HAP-1 (cell line): Measurements from ENCODE around the gene TCOF1.

ENCODE experiments used
- DNase-seq, 2 experiments: peaks; one replicate each; pipeline ENCODE4 v3.0.0-alpha.2; 2016 to 2020; ENCODE audit warnings: low spot score in 2 of 2
- H3K27me3 ChIP-seq: fragments of 250-450 bp; sonication (Bioruptor Pico); 2 replicates; pipeline ENCODE4 v1.5.1; 2020; ENCODE audit warnings: low read depth, mild to moderate bottlenecking, moderate library complexity
- H3K36me3 ChIP-seq: fragments of 250-450 bp; sonication (Bioruptor Pico); replicated peaks from 2 replicates; pipeline ENCODE4 v1.5.1; 2020; ENCODE audit warnings: mild to moderate bottlenecking
- H3K4me1 ChIP-seq: fragments of 250-450 bp; sonication (Bioruptor Pico); 2 replicates; pipeline ENCODE4 v1.5.1; 2020; ENCODE audit warnings: mild to moderate bottlenecking
- H3K4me3 ChIP-seq: fragments of 250-450 bp; sonication (Bioruptor Pico); 2 replicates; pipeline ENCODE4 v1.5.1; 2020; ENCODE audit warnings: mild to moderate bottlenecking, moderate library complexity
- H3K9me3 ChIP-seq: fragments of 250-450 bp; sonication (Bioruptor Pico); 2 replicates; pipeline ENCODE4 v1.5.1; 2020; ENCODE audit warnings: mild to moderate bottlenecking, moderate library complexity
- in situ Hi-C: fragments of 300-500 bp; cut with MboI; formaldehyde crosslinking; loops from 3 replicates; pipeline ENCODE4 v1.14.3; 2020; ENCODE audit warnings: low sequenced_read_pairs, inconsistent platforms, mixed read lengths

Gene TCOF1

DNA sequence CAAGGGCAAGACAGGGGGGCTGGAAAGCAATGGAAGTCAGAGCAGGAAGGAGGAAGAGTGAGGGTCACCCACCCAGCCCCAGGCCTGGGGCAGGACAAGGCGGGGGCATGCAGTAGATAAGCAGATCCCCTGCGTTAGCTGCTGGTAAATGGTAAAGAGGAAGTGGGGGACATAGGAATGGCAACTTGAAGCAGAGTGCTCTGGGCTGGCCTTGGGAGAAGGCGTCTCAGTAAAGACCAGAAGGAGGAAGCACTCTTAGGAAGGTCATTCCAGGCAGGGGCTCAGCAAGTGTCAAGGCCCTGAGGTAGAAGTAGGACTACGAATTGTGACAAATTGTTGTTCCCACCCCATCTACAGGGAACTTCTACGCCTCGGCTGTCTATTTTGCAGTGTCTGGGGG lies 15.1 kb downstream of the TCOF1 start:
- in situ Hi-C loops, result no loop called here
- H3K4me1 ChIP-seq, result no peaks in the 10 kb centered on the region
- H3K36me3 ChIP-seq, result peaks cover 100% of the 10 kb centered on the region
- DNase-seq, result no peak
- H3K4me3 ChIP-seq, result no peak overlapping the region
- no peaks in the 10 kb centered on the region for H3K27me3 ChIP-seq
- H3K9me3 ChIP-seq, result no peaks in the 10 kb centered on the region

DNA sequence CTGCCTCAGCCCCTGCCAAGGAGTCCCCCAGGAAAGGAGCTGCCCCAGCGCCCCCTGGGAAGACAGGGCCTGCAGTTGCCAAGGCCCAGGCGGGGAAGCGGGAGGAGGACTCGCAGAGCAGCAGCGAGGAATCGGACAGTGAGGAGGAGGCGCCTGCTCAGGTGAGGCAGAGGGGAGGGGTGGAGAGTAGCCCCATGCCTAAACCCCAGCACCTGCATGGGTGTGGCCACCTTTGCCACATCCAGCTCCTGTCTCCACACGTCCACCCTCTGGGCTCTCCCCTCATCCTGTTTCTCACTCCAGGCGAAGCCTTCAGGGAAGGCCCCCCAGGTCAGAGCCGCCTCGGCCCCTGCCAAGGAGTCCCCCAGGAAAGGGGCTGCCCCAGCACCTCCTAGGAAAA lies 17.2 kb downstream of the TCOF1 start:
- no peak overlapping the region for H3K4me3 ChIP-seq
- H3K4me1 ChIP-seq, result no peaks in the 10 kb centered on the region
- H3K36me3 ChIP-seq, result peaks cover 100% of the 10 kb centered on the region
- DNase-seq, result no peak
- no peaks in the 10 kb centered on the region for H3K27me3 ChIP-seq
- in situ Hi-C loops, result no loop called here
- H3K9me3 ChIP-seq, result no peaks in the 10 kb centered on the region

DNA sequence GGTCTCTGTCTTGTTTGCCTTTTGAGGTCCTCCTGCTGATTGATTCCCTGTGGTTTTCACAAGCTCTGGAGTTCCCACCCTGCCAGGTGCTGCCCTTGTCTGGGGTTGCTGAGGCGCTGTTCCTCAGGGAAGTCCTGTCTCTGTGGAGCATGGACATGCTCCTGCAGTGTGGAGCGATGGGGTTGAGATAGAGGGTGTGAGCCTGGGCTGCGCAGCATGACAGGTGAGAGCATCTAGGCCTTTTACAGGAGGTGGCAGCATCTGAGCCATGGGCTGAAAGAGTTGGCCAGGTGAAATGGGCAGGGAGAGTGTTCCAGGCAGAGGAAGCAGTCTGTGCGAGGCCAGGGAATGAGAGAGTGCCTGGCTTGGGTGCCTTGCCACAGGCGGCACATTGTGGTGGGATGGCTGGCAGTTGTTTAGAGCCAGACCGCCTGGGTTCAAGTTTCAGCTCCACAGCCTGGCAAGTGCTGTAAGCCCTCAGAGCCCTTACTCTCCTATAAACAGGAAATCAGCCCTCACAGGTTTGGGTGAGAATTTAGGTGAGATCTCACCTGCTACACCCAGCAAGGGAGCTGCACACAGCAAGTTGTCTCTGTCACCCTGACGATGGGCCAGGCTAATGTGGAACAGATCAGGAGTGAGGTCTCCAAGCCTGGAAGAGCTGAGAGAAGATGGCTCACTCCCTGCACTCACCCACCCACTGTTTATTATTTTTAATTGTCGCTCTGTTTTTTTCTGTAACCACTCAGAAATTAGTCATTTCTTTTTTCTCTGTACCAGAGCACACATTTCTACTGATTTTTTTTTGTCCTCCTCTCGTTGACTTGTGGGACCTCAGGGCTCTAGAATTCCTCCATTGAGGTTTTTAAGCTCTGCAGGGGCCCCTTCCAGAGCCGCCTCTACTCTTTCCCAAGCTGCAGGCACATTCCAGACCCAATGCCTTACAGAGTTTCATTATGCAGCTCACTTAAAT lies 19.6 kb downstream of the TCOF1 start:
- in situ Hi-C loops, result no loop called here
- H3K27me3 ChIP-seq, result no peaks in the 10 kb centered on the region
- no peaks in the 10 kb centered on the region for H3K4me1 ChIP-seq
- H3K36me3 ChIP-seq, result peaks cover 99% of the 10 kb centered on the region
- H3K4me3 ChIP-seq, result no peak overlapping the region
- no peak for DNase-seq
- H3K9me3 ChIP-seq, result no peaks in the 10 kb centered on the region

DNA sequence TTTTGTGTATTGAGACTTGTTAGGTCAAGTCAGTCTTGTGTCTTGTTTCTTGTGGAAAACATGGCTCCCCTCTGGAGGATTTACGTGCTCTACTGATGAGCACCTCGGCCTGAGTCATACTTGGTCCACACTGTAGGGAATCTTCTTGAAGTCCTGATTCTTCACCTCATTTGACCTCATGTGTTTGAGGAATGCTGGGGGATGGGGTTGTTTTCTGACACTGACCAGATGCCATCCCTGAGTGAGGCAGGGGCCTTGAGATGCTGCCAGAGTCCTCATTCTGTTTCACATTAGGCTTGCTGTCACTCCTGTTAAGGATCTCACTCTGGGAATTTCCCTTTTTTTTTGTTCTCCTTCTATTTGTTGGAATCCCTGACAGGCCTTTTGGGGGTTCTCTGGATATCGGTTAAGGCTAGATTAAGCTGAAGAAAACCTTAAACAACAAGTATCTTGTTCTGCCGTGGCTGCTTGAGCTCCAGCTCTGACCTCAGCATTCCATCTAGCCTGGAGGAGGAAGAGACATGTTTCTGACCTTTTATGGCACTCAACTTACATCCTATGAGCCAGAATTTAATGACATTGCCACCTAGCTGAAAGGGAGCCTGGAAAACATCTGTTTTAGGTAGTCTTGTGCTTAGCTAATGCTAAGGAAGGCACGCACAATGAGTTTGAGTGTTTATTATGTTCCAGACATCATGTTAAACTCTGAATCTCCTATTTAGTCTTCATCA lies 20.6 kb downstream of the TCOF1 start:
- H3K27me3 ChIP-seq, result no peaks in the 10 kb centered on the region
- in situ Hi-C loops, result no loop called here
- no peak for DNase-seq
- no peak overlapping the region for H3K4me3 ChIP-seq
- peaks cover 99% of the 10 kb centered on the region for H3K36me3 ChIP-seq
- no peaks in the 10 kb centered on the region for H3K9me3 ChIP-seq
- no peaks in the 10 kb centered on the region for H3K4me1 ChIP-seq

DNA sequence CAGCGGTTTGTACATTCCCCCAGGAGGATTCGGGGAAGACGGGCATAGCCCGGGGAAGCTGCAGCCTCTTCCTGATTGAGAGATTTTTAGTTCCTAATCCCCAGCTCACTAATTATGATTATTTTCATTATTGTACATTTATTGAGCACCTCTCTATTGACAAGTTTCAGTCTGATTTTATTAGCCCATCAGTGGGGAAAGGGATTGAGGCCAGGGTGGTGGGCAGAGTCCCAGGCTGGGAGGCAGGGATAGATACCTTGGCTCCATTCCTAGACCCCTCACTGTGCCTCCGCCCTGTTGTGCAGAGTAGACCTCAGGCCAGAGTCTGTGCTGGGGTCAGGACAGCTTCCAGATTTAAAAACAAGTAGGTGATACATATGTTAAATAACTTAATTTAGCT lies 27.2 kb downstream of the TCOF1 start:
- H3K27me3 ChIP-seq, result no peaks in the 10 kb centered on the region
- H3K36me3 ChIP-seq, result peaks cover 94% of the 10 kb centered on the region
- in situ Hi-C loops, result no loop called here
- H3K4me3 ChIP-seq, result no peak overlapping the region
- H3K4me1 ChIP-seq, result no peaks in the 10 kb centered on the region
- no peak for DNase-seq
- no peaks in the 10 kb centered on the region for H3K9me3 ChIP-seq

DNA sequence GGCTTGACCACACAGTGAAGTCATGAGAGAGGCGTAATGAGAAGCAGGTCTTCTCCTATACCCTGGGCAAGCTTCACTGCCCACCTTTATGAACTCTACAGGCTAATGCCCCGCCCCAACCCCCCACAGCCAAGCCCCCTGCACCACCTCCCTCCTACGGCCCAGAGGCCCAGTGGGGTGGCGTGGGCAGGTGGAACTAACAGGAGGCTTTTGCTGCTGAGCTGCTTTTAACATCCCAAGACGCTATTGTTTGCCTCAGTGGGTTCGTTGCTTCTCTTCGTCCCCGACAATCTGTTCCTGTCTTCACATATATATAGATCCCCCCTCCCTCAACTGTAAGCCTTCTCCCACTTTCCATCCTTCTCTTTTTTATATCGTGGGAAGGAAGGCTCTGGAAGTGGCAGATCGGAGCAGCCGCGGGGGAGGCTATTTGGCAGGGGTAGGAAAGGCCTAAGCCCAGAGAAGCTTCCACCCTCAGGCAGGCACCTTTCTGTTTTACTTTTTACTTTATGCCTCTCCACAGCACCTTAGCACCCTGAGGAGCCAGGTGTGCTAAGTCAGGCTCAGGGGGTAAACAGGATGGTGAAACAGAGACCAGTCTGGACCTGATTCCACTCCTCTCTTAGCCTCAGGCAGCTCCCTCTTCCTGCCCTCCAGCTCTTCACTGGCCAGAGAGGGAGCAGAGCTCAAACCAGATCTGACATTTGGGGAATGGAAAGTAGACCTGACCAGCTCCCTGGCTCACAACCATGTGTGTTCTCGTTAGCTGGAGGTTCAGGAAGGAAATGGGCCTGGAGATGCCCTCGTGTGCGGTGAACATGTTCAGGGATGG lies 28.7 kb downstream of the TCOF1 start:
- in situ Hi-C loops, result no loop called here
- H3K36me3 ChIP-seq, result peaks cover 91% of the 10 kb centered on the region
- no peak for DNase-seq

DNA sequence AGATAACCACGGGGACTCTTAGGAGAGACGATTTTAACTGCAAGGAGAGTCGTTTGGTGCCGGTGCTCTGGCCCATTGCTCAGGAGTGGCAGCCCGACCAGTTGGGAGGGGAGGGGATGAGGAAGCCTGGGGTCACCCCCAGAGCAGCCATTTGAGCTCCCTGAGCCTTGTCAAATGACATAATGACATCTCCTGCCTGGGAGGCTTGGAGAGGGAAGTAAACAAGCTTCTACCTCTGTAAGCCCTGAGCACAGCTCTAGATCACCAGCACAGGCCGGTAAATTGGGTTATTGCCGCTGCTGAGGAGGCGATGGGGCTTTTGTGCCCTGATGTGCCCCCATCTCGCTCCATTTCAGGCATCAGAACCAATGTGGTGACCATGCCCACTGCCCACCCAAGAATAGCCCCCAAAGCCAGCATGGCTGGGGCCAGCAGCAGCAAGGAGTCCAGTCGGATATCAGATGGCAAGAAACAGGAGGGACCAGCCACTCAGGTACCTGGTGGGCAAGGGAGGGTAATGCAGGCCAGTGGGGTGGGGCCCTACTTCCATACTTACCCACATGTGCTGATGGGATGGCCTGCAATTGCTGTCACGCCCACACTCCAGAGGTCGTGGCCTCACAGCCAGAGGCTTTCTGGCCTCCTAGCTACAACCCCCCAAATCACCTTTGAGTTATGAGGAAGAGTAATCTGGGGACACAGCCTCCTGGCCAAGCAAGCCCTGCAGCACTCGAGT lies 32.2 kb downstream of the TCOF1 start:
- no peak overlapping the region for H3K4me3 ChIP-seq
- no peaks in the 10 kb centered on the region for H3K9me3 ChIP-seq
- H3K27me3 ChIP-seq, result no peaks in the 10 kb centered on the region
- DNase-seq, result no peak
- peaks cover 89% of the 10 kb centered on the region for H3K36me3 ChIP-seq
- no peaks in the 10 kb centered on the region for H3K4me1 ChIP-seq
- in situ Hi-C loops, result no loop called here

More for the DNA sequence above, 28.7 kb downstream of the TCOF1 start:
- Histone ChIP-seq H3K4me3 (no peak overlapping the region), H3K4me1 (no peaks in the 10 kb centered on the region), H3K27me3 (no peaks in the 10 kb centered on the region), H3K9me3 (no peaks in the 10 kb centered on the region)

DNA sequence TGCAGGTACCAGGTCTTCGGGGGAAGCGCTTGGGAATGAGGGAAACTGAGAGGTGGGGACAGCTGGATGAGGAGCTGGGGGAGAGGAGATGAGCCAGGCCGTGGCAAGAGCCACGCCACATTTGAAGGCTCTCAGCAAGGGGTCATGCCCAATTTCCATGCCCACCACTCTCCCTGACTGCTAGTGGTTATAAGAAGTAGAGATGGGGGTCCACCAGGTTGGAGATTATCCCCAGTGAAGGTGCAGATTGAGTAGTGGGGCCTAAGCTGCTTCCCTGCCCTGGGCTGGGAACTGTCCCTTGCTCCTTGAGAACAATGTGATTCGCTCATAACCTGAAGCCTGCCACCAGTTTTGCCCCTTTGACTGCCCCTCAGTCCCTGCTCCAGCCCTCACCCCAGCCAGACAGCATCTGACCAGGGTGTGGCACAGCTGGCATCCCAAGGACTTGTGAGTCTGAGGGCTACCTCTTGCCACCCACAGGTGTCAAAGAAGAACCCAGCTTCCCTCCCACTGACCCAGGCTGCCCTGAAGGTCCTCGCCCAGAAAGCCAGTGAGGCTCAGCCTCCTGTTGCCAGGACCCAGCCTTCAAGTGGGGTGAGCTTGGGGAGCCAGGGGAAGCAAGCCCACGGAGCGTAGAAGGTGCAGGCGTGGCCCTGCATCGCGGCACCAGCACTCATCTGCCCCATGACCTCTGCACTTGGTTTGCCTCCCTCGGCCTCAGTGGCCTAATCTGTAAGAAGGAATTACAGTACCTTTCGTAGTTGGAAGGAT lies 33.8 kb downstream of the TCOF1 start:
- no peak for DNase-seq
- Histone ChIP-seq H3K36me3 (peaks cover 87% of the 10 kb centered on the region), H3K4me3 (no peak overlapping the region), H3K4me1 (no peaks in the 10 kb centered on the region), H3K9me3 (no peaks in the 10 kb centered on the region), H3K27me3 (no peaks in the 10 kb centered on the region)
- in situ Hi-C loops, result no loop called here

DNA sequence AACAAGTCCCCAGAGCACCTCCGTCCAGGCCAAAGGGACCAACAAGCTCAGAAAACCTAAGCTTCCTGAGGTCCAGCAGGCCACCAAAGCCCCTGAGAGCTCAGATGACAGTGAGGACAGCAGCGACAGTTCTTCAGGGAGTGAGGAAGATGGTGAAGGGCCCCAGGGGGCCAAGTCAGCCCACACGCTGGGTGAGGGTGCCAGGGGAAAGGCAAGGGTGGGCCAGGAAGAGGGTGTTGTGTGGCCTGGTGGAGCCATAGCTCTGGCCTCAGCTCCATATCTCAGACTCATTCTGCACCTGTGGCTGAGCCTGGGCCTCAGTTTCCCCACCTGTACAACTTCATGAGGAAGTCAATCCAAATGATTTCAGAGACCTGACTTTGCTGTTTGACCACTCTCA lies 34.5 kb downstream of the TCOF1 start:
- H3K4me1 ChIP-seq, result no peaks in the 10 kb centered on the region
- in situ Hi-C loops, result no loop called here
- no peak overlapping the region for H3K4me3 ChIP-seq
- H3K36me3 ChIP-seq, result peaks cover 85% of the 10 kb centered on the region
- no peaks in the 10 kb centered on the region for H3K27me3 ChIP-seq
- no peak for DNase-seq
- no peaks in the 10 kb centered on the region for H3K9me3 ChIP-seq

DNA sequence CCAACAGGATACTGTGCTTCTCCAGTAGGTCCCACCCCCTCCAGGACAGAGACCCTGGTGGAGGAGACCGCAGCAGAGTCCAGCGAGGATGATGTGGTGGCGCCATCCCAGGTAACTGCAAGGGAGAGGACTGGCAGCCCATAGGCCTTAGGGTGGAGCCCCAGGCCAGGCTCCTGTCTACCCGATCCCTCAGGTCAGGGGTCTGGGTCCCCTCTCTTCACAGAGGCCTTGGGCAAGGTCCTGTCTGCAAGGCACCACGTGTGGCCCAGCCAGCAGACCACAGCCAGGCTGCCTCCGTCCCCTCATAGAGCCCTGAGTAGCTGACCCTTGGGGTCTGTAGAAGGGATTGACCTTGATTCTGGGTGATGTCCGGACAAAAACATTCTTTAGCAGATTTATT lies 35.2 kb downstream of the TCOF1 start:
- Histone ChIP-seq H3K9me3 (no peaks in the 10 kb centered on the region), H3K27me3 (no peaks in the 10 kb centered on the region), H3K4me3 (no peak overlapping the region), H3K36me3 (peaks cover 84% of the 10 kb centered on the region), H3K4me1 (no peaks in the 10 kb centered on the region)
- in situ Hi-C loops, result no loop called here
- no peak for DNase-seq

DNA sequence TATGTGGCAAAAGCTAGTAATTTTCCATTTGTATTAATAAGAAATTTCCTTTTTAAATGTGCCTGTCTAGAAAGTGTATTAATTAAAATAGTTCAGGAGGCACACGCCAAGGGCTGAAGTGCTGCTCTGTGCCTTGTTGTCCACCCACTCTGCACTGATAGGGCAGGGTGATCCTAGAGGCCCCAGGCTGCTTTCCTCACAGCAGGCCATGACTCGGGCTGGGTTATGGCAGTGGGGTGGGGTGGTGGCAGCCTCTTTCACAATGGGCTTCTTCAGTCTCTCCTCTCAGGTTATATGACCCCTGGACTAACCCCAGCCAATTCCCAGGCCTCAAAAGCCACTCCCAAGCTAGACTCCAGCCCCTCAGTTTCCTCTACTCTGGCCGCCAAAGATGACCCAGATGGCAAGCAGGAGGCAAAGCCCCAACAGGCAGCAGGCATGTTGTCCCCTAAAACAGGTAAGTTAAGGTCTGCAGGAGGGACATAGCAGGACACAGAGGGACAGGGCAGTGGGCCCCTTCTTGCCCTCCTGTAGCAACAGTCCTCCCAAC lies 35.7 kb downstream of the TCOF1 start:
- H3K36me3 ChIP-seq, result peaks cover 84% of the 10 kb centered on the region
- H3K4me1 ChIP-seq, result no peaks in the 10 kb centered on the region
- H3K4me3 ChIP-seq, result no peak overlapping the region
- no peaks in the 10 kb centered on the region for H3K9me3 ChIP-seq
- in situ Hi-C loops, result no loop called here
- H3K27me3 ChIP-seq, result no peaks in the 10 kb centered on the region
- no peak for DNase-seq

DNA sequence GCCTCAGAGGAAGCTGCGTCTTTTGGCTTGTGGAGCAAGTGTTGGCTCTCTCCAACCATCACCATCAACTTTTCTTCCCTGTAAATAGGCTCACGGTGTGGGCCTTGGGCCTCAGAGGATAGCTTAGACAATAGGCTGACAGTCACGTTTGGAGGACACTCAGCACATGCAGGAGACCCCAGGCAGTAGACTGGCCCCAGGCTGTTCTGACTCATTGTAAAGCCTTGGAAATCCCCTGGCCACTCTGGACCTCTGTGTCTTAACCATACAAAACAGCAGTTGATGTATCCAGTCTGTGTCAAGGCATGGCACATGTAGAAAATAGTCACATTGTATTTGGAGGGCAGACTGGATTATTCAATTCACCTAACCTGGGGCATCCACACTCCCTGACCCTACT lies 36.6 kb downstream of the TCOF1 start:
- Histone ChIP-seq H3K36me3 (peaks cover 84% of the 10 kb centered on the region), H3K27me3 (no peaks in the 10 kb centered on the region), H3K4me1 (no peaks in the 10 kb centered on the region), H3K4me3 (no peak overlapping the region), H3K9me3 (no peaks in the 10 kb centered on the region)
- DNase-seq, result no peak
- in situ Hi-C loops, result no loop called here
